AG04449 (cell line): ENCODE results near the gene DUSP5.

Experiments used
- CTCF ChIA-PET: fragments of 350-600 bp; formaldehyde crosslinking; extraction: SDS; loops from one replicate; lab custom pipeline; 2021; ENCODE audit warnings: antibody characterized with exemption; lab: Yijun Ruan, JAX
- POLR2A ChIA-PET: fragments of 400-600, 350-600 bp; formaldehyde crosslinking; extraction: SDS; loops from one replicate; lab custom pipeline; 2020; ENCODE audit warnings: antibody characterized with exemption, inconsistent platforms; lab: Yijun Ruan, JAX
- DNase-seq: peaks from one replicate; pipeline ENCODE4 v3.0.0-alpha.2; 2010; ENCODE audit warnings: low read depth, low spot score
- H3K4me3 ChIP-seq: 2 replicates; pipeline ENCODE4 v1.5.1; 2011; ENCODE audit warnings: low read depth, mild to moderate bottlenecking, control low read depth, low read length
- TF ChIP-seq, protein P1 (sequence below): IDR thresholded peaks from one replicate; pipeline ENCODE4 v1.5.1; 2011; ENCODE audit warnings: mild to moderate bottlenecking, moderate library complexity, low read length, control low read depth, inconsistent platforms; ENCODE audit not compliant: insufficient read depth; ENCODE audit errors: missing control alignments

DUSP5 gene

GRCh38 chr10:110497438-110498086 is at the start of gene DUSP5:
Gene DUSP5, plus strand, starts transcription at chr10:110497907. Its CDS starts 215 bp downstream, at chr10:110498122.
- ChIA-PET POLR2A (interaction anchor here (1.0 to 4.7 kb wide), 10 partner anchors 9 to 174 kb away, joined by 3 to 42 read pairs (median 5); no protein-coding TSS in a partner anchor), CTCF (interaction anchor here (1.0 to 9.7 kb wide), 6 partner anchors 15 to 191 kb away, joined by 3 to 106 read pairs (median 6); no protein-coding TSS in a partner anchor)

DNA sequence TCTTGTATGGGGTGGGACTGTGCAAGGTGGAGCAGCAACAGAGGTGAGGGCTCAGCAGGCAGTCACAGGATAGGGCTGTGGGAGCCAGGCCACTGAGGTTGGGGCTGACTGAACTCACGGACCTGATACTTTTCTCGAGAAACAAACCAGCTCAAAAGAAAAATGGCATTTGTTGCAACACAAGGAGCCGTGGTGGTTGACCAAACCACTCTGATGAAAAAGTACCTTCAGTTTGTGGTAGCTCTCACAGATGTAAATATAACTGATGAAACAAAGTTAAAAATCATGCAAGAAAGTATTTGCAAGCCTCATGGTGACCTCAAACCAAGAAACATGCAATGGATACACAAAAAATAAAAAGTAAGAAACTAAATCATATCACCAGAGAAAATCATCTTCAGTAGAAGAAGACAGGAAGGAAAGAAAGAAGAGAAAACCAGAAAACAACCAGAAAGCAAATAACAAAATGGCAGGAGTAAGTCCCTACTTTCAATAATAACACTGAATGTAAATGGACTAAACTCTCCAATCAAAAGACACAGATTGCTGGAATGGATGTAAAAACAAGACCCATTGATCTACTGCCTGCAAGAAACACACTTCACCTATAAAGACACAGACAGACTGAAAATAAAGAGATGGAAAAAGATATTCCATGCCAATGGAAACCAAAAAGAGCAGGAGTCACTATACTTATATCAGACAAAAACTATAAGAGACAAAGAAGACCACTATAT is 48.9 kb upstream of the DUSP5 start:
- H3K4me3 ChIP-seq, result no peak overlapping the region
- TF ChIP-seq, protein P1, sequence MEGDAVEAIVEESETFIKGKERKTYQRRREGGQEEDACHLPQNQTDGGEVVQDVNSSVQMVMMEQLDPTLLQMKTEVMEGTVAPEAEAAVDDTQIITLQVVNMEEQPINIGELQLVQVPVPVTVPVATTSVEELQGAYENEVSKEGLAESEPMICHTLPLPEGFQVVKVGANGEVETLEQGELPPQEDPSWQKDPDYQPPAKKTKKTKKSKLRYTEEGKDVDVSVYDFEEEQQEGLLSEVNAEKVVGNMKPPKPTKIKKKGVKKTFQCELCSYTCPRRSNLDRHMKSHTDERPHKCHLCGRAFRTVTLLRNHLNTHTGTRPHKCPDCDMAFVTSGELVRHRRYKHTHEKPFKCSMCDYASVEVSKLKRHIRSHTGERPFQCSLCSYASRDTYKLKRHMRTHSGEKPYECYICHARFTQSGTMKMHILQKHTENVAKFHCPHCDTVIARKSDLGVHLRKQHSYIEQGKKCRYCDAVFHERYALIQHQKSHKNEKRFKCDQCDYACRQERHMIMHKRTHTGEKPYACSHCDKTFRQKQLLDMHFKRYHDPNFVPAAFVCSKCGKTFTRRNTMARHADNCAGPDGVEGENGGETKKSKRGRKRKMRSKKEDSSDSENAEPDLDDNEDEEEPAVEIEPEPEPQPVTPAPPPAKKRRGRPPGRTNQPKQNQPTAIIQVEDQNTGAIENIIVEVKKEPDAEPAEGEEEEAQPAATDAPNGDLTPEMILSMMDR, result no peak
- ChIA-PET POLR2A (no interaction called here), CTCF (interaction anchor here (0.8 to 2.6 kb wide), 4 partner anchors 9 to 138 kb away, joined by 3 to 14 read pairs (median 4); no protein-coding TSS in a partner anchor)
- no peak for DNase-seq

More at GRCh38 chr10:110497438-110498086, at the start of gene DUSP5:
- TF ChIP-seq, protein P1, result no peak
- H3K4me3 ChIP-seq, result peak within 1 kb of the TSS; percentile 83
- DNase-seq, result no peak

DNA sequence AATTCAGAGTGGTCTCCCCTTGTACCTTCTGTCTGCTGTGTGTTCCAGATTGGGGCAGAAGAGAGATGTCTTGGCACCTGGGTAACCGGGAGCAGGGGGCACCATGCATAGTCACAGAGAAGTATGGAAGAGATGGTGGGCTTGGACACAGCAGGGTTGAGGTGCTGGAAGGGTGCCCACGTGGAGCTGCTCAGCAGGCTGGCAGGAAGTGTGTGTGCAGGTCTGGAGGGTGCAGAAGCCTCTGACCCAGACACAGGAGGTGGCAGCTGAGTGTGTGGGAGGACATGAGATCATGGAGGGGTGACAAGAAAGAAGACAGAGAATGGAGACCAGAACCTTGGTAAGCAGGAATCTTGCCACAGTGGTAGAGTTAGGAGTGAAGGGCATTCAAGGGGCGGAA is 42.3 kb upstream of the DUSP5 start:
- TF ChIP-seq, protein P1, result no peak
- no peak for DNase-seq
- ChIA-PET POLR2A (no interaction called here), CTCF (interaction anchor here (1.0 to 1.4 kb wide), 3 partner anchors 9 to 43 kb away, joined by 3 to 5 read pairs (median 3); no protein-coding TSS in a partner anchor)
- no peak overlapping the region for H3K4me3 ChIP-seq

GRCh38 chr10:110456046-110456445 is 41.7 kb upstream of the DUSP5 start:
- ChIA-PET CTCF (interaction anchor here (1.0 to 1.4 kb wide), 3 partner anchors 9 to 43 kb away, joined by 3 to 5 read pairs (median 3); no protein-coding TSS in a partner anchor), POLR2A (no interaction called here)
- TF ChIP-seq, protein P1, result no peak
- no peak for DNase-seq
- H3K4me3 ChIP-seq, result no peak overlapping the region

DNA sequence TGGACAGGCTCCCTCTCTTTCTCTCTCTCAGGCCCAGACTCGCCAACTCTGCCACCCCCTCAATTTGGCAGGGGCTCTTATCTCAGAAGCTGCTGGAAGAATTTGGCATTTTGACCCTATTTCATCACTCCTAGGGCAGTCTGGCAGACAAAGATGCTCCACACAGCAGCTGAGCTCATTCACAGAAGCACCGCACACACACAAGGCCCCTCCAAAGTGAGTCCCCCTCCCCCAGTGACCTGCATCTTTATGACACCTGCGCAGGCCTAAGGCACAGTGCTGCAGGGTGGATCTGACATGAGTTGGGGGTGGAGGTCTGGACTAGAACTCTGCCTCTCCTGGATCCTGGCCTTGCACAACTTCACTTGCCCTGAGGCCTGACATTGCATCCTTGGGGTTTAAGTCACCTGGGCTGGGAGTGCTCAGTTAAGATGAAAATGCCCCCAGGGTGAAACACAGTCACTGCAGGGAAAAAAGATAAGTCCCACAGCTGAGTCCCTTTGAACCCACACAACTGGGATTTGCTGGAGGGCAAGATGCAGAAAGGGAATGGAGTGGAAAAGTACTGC is 41.1 kb upstream of the DUSP5 start:
- no peak for DNase-seq
- ChIA-PET CTCF (interaction anchor here (0.8 to 1.5 kb wide), 4 partner anchors 8 to 42 kb away, joined by 3 to 4 read pairs (median 3); no protein-coding TSS in a partner anchor), POLR2A (interaction anchor here (0.5 kb wide), 1 partner anchor 120 kb away, joined by 3 read pairs; no protein-coding TSS in a partner anchor)
- TF ChIP-seq, protein P1, result no peak
- no peak overlapping the region for H3K4me3 ChIP-seq
